ENCODE results near the gene MRPL1. TPM values are rescaled to one million over a fixed set of nuclear protein-coding genes. Genes with fewer than 3 reads are reported as not detected.

Gene MRPL1
- total and polyA plus RNA-seq, 10 donors: 14.4 to 53.7 (median 26.6) TPM

DNA sequence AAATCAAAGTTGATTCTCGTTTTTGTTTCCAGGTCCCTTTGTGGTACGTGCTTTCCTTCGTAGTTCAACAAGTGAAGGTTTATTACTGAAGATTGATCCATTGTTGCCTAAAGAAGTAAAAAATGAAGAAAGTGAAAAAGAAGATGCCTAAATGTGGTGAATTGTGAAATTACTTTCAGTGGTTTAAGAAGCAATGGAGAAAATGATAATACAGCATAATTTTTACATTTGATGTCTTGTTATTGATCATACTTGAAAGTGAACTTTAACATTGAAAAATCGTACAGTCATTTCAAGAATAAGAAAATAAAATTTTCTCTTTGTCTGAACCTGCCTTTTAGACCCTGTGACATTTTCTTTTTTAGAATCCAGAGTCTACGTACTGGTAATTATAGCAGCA lies 89.8 kb downstream of the MRPL1 start:
- no peak overlapping the region for H3K27ac ChIP-seq
- TF ChIP-seq POLR2A (IDR thresholded peaks at IDR 0.05) (no peak), POLR2AphosphoS5 (IDR thresholded peaks at IDR 0.05) (no peak)
- TF ChIP-seq, protein P1, sequence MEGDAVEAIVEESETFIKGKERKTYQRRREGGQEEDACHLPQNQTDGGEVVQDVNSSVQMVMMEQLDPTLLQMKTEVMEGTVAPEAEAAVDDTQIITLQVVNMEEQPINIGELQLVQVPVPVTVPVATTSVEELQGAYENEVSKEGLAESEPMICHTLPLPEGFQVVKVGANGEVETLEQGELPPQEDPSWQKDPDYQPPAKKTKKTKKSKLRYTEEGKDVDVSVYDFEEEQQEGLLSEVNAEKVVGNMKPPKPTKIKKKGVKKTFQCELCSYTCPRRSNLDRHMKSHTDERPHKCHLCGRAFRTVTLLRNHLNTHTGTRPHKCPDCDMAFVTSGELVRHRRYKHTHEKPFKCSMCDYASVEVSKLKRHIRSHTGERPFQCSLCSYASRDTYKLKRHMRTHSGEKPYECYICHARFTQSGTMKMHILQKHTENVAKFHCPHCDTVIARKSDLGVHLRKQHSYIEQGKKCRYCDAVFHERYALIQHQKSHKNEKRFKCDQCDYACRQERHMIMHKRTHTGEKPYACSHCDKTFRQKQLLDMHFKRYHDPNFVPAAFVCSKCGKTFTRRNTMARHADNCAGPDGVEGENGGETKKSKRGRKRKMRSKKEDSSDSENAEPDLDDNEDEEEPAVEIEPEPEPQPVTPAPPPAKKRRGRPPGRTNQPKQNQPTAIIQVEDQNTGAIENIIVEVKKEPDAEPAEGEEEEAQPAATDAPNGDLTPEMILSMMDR (IDR thresholded peaks at IDR 0.05 in 8 of 11, conservative IDR thresholded peaks at IDR 0.05 in 3 of 11): no peak
- no peak for DNase-seq
- H3K27me3 ChIP-seq (replicated peaks in 1 of 7): no peaks in the 10 kb centered on the region
- H3K36me3 ChIP-seq: peaks cover 0 to 61% (median 22%) of the 10 kb centered on the region in 6 donors
- intact Hi-C loops (cut with DNase I; ENCODE audit: low total_unique reads): no loop called here
- no peaks in the 10 kb centered on the region for H3K9me3 ChIP-seq
- 73 to 83% (median 80%) methylated on average over 5 of the region's 5 CpGs for WGBS, 5 donors
- no peak overlapping the region for H3K4me3 ChIP-seq
- no peaks in the 10 kb centered on the region for H3K4me1 ChIP-seq

DNA sequence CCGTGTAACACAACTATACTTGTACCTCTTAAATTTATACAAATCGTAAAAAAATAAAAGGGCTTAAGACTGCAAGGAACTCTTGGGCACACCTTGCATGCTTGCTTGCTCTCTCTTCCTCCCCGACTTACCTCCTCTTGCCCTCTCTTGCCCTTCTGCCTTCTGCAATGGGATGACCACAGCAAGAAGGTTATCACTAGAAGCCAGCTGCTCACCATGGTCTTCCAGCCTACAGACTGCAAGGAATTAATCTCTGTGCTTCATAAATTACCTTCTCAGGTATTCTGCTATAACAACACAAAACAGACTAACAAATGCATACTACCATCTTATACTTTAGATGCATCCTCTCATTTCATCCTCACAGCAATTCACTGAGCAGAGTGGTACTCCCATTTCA lies 92.1 kb downstream of the MRPL1 start:
- no peak for DNase-seq
- no peak overlapping the region for H3K4me3 ChIP-seq
- H3K27ac ChIP-seq: no peak overlapping the region
- intact Hi-C loops (cut with DNase I; ENCODE audit: low total_unique reads): no loop called here
- TF ChIP-seq POLR2AphosphoS5 (IDR thresholded peaks at IDR 0.05): no peak
- TF ChIP-seq, protein P1 (IDR thresholded peaks at IDR 0.05 in 8 of 11, conservative IDR thresholded peaks at IDR 0.05 in 3 of 11): no peak
- TF ChIP-seq POLR2A (IDR thresholded peaks at IDR 0.05): no peak
- H3K4me1 ChIP-seq: peaks cover 0 to 2% (median 0%) of the 10 kb centered on the region in 6 donors
- peaks cover 0 to 56% (median 20%) of the 10 kb centered on the region in 6 donors for H3K36me3 ChIP-seq
- no peaks in the 10 kb centered on the region for H3K9me3 ChIP-seq
- no peaks in the 10 kb centered on the region for H3K27me3 ChIP-seq (replicated peaks in 1 of 7)
- WGBS, 5 donors: 83 to 95% (median 94%) methylated on average over 3 of the region's 3 CpGs

GRCh38 chr4:77956917-77957316 lies 94.3 kb downstream of the MRPL1 start:
- TF ChIP-seq, protein P1 (IDR thresholded peaks at IDR 0.05 in 8 of 11, conservative IDR thresholded peaks at IDR 0.05 in 3 of 11): no peak
- Histone ChIP-seq H3K9me3 (no peaks in the 10 kb centered on the region), H3K27me3 (replicated peaks in 1 of 7) (no peaks in the 10 kb centered on the region), H3K4me1 (peaks cover 0 to 4% (median 0%) of the 10 kb centered on the region in 6 donors), H3K27ac (no peak overlapping the region), H3K36me3 (peaks cover 0 to 35% (median 9%) of the 10 kb centered on the region in 6 donors), H3K4me3 (no peak overlapping the region)
- intact Hi-C loops (cut with DNase I; ENCODE audit: low total_unique reads): no loop called here
- 89 to 93% (median 92%) methylated on average over 5 of the region's 5 CpGs for WGBS, 5 donors
- DNase-seq: no peak

DNA sequence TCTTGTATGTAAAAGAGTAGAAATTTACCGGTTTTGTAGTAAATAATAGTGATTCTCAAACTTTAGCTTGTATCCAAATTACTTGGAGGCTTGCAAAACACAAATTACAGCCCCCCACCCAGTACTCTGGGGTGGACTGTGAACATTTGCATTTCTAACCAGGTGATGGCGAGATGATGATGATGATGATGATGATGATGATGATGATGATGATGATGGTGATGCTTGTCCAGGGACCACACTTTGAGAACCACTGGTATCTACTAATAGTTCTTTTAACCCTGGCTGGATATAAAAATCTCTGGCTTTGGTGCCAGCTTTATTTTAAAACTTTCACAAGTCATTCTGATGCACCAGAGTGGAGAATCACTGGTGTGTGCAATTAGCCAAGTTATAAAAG lies 96.3 kb downstream of the MRPL1 start:
- TF ChIP-seq, protein P1 (IDR thresholded peaks at IDR 0.05 in 8 of 11, conservative IDR thresholded peaks at IDR 0.05 in 3 of 11): no peak
- no peak for TF ChIP-seq POLR2A (IDR thresholded peaks at IDR 0.05)
- TF ChIP-seq POLR2AphosphoS5 (IDR thresholded peaks at IDR 0.05): no peak

More for the DNA sequence above, 96.3 kb downstream of the MRPL1 start:
- intact Hi-C loops (cut with DNase I; ENCODE audit: low total_unique reads): no loop called here
- DNase-seq: no peak
- peaks cover 0 to 4% (median 0%) of the 10 kb centered on the region in 6 donors for H3K4me1 ChIP-seq
- no peaks in the 10 kb centered on the region for H3K9me3 ChIP-seq
- H3K4me3 ChIP-seq: no peak overlapping the region
- WGBS, 5 donors: 71 to 90% (median 85%) methylated on average over 2 of the region's 2 CpGs
- no peaks in the 10 kb centered on the region for H3K27me3 ChIP-seq (replicated peaks in 1 of 7)
- peaks cover 0 to 15% (median 5%) of the 10 kb centered on the region in 6 donors for H3K36me3 ChIP-seq
- H3K27ac ChIP-seq: no peak overlapping the region
